Mesendoderm (in vitro differentiated cells): ENCODE measurements around the gene GTF2H2C_2.
"Not testable (repeated sequence)": the region's sequence is repeated elsewhere in the genome, so short reads cannot be mapped to it uniquely, and the experiment has no call there.

Experiments
- DNase-seq: peaks from one replicate; pipeline ENCODE4 v3.0.0; 2013
- H2AK5ac ChIP-seq: 2 replicates; pipeline ENCODE4 v1.6.1; 2013; ENCODE audit warnings: low read length, inconsistent platforms
- H2BK120ac ChIP-seq: 2 replicates; pipeline ENCODE4 v1.6.1; 2013; ENCODE audit warnings: low read depth, mild to moderate bottlenecking, low read length, moderate library complexity, mixed read lengths
- H2BK15ac ChIP-seq: replicated peaks from 2 replicates; pipeline ENCODE4 v1.6.1; 2013; ENCODE audit warnings: low read depth, mild to moderate bottlenecking, moderate library complexity
- H2BK5ac ChIP-seq: 2 replicates; pipeline ENCODE4 v1.6.1; 2013; ENCODE audit warnings: low read length, inconsistent platforms
- H3K18ac ChIP-seq: 2 replicates; pipeline ENCODE4 v1.6.1; 2013; ENCODE audit warnings: mild to moderate bottlenecking, low read length, mixed read lengths
- H3K23ac ChIP-seq: one replicate; pipeline ENCODE4 v1.6.1; 2013; ENCODE audit warnings: low read length
- H3K27ac ChIP-seq: 2 replicates; pipeline ENCODE4 v1.5.1; 2013; ENCODE audit warnings: low read depth, mild to moderate bottlenecking, inconsistent platforms, low read length, moderate library complexity
- H3K27me3 ChIP-seq: 2 replicates; pipeline ENCODE4 v1.6.1; 2013; ENCODE audit warnings: low read length, control low read depth, mild to moderate bottlenecking, inconsistent platforms; ENCODE audit not compliant: insufficient read depth, poor library complexity
- H3K36me3 ChIP-seq: 2 replicates; pipeline ENCODE4 v1.6.1; 2013; ENCODE audit warnings: low read length, inconsistent platforms; ENCODE audit not compliant: control insufficient read depth, insufficient read depth
- H3K4ac ChIP-seq: one replicate; pipeline ENCODE4 v1.6.1; 2013; ENCODE audit warnings: low read depth, mild to moderate bottlenecking, low read length, moderate library complexity
- H3K4me1 ChIP-seq: 2 replicates; pipeline ENCODE4 v1.6.1; 2013; ENCODE audit warnings: low read depth, low read length, inconsistent platforms; ENCODE audit not compliant: control insufficient read depth
- H3K4me2 ChIP-seq: 2 replicates; pipeline ENCODE4 v1.6.1; 2013; ENCODE audit warnings: low read length
- H3K4me3 ChIP-seq: 2 replicates; pipeline ENCODE4 v1.5.1; 2013; ENCODE audit warnings: mild to moderate bottlenecking, low read length
- H3K56ac ChIP-seq: one replicate; pipeline ENCODE4 v1.6.1; 2013; ENCODE audit warnings: low read length
- H3K79me1 ChIP-seq: 2 replicates; pipeline ENCODE4 v1.6.1; 2013; ENCODE audit warnings: low read length, inconsistent platforms
- H3K79me2 ChIP-seq: 2 replicates; pipeline ENCODE4 v1.6.1; 2013; ENCODE audit warnings: mild to moderate bottlenecking, low read length; ENCODE audit not compliant: control insufficient read depth, insufficient read depth
- H3K9ac ChIP-seq: 2 replicates; pipeline ENCODE4 v1.6.1; 2013; ENCODE audit warnings: low read length, inconsistent platforms
- H4K5ac ChIP-seq: one replicate; pipeline ENCODE4 v1.6.1; 2013; ENCODE audit warnings: low read length
- H4K8ac ChIP-seq: one replicate; pipeline ENCODE4 v1.6.1; 2013; ENCODE audit warnings: low read depth, mild to moderate bottlenecking, control low read depth, low read length, moderate library complexity
- WGBS: extraction: QIAGEN DNeasy Blood & Tissue Kit; methylation state at CpG from one replicate; pipeline ENCODE4 v1.1.7; 2013; ENCODE audit warnings: low lambda C conversion rate, missing lambda C conversion rate; ENCODE audit not compliant: insufficient coverage; ENCODE audit errors: extremely low coverage; 5-methylcytosine and 5-hydroxymethylcytosine counted together

The GTF2H2C_2 gene

GRCh38 chr5:70451249-70451984 is 36.2 kb downstream of the GTF2H2C_2 start:
- not testable (repeated sequence) for DNase-seq, H3K4me2 ChIP-seq, H3K4me3 ChIP-seq, H2BK15ac ChIP-seq, H3K79me2 ChIP-seq, H3K56ac ChIP-seq, H4K8ac ChIP-seq, H3K36me3 ChIP-seq, H3K23ac ChIP-seq, H4K5ac ChIP-seq, H3K4ac ChIP-seq, H3K9ac ChIP-seq, H2BK5ac ChIP-seq, H2BK120ac ChIP-seq, H3K27ac ChIP-seq, H3K18ac ChIP-seq, H2AK5ac ChIP-seq, H3K4me1 ChIP-seq, H3K27me3 ChIP-seq, H3K79me1 ChIP-seq
- no CpG with 5 or more reads among the region's 7 CpGs for WGBS

GRCh38 chr5:70457093-70457492 is 41.9 kb downstream of the GTF2H2C_2 start:
- not testable (repeated sequence) for H3K4me3 ChIP-seq, H3K23ac ChIP-seq, H3K18ac ChIP-seq, H3K27me3 ChIP-seq, H3K4ac ChIP-seq, H2BK120ac ChIP-seq, H3K27ac ChIP-seq, H2AK5ac ChIP-seq, H3K79me2 ChIP-seq, H2BK15ac ChIP-seq, H4K5ac ChIP-seq, H3K79me1 ChIP-seq, H3K36me3 ChIP-seq, H3K56ac ChIP-seq, H3K9ac ChIP-seq, H3K4me1 ChIP-seq, H3K4me2 ChIP-seq, H2BK5ac ChIP-seq, H4K8ac ChIP-seq, DNase-seq
- WGBS: no CpG with 5 or more reads among the region's 6 CpGs

- DNase-seq, H2BK15ac ChIP-seq, H3K36me3 ChIP-seq, H3K79me2 ChIP-seq, H3K23ac ChIP-seq, H3K27me3 ChIP-seq, H3K9ac ChIP-seq, H2BK5ac ChIP-seq, H3K4ac ChIP-seq, H3K4me1 ChIP-seq, H4K5ac ChIP-seq, H3K56ac ChIP-seq, H3K4me3 ChIP-seq, H4K8ac ChIP-seq, H3K79me1 ChIP-seq, H3K4me2 ChIP-seq, H2AK5ac ChIP-seq, H3K18ac ChIP-seq, H3K27ac ChIP-seq, H2BK120ac ChIP-seq: not testable (repeated sequence)
- no CpG with 5 or more reads among the region's 13 CpGs for WGBS
Observed at GRCh38 chr5:70459188-70459587, 44.0 kb downstream of the GTF2H2C_2 start.

- H2BK120ac ChIP-seq, H3K27ac ChIP-seq, H3K4me1 ChIP-seq, H3K56ac ChIP-seq, H3K23ac ChIP-seq, H3K79me1 ChIP-seq, H3K4me3 ChIP-seq, H2AK5ac ChIP-seq, H2BK15ac ChIP-seq, H4K8ac ChIP-seq, H3K27me3 ChIP-seq, H4K5ac ChIP-seq, H3K36me3 ChIP-seq, H3K18ac ChIP-seq, H3K79me2 ChIP-seq, H3K9ac ChIP-seq, H3K4me2 ChIP-seq, DNase-seq, H3K4ac ChIP-seq, H2BK5ac ChIP-seq: not testable (repeated sequence)
- WGBS: no CpG with 5 or more reads among the region's 6 CpGs
Observed at GRCh38 chr5:70461984-70462383, 46.8 kb downstream of the GTF2H2C_2 start.

GRCh38 chr5:70464019-70464637 is 49.0 kb downstream of the GTF2H2C_2 start:
- not testable (repeated sequence) for H3K56ac ChIP-seq, H2BK5ac ChIP-seq, H2AK5ac ChIP-seq, DNase-seq, H3K4me3 ChIP-seq, H3K18ac ChIP-seq, H2BK15ac ChIP-seq, H3K9ac ChIP-seq, H3K27ac ChIP-seq, H3K23ac ChIP-seq, H3K4me2 ChIP-seq, H2BK120ac ChIP-seq, H3K4me1 ChIP-seq, H3K36me3 ChIP-seq, H4K5ac ChIP-seq, H4K8ac ChIP-seq, H3K79me2 ChIP-seq, H3K79me1 ChIP-seq, H3K27me3 ChIP-seq, H3K4ac ChIP-seq
- WGBS: no CpG with 5 or more reads among the region's 5 CpGs
